IMR-90 (cell line): ENCODE data around the gene TNS3.

Experiments
- BHLHE40 ChIP-seq: fragments of 150-350 bp; IDR thresholded peaks from 2 replicates; pipeline ENCODE4 v1.6.1; 2016; ENCODE audit warnings: mild to moderate bottlenecking, low read depth, low read length
- CEBPB ChIP-seq: IDR thresholded peaks from 2 replicates; pipeline ENCODE4 v1.6.1; 2012; ENCODE audit warnings: low read depth, low read length, improper control_type of control experiment
- CHD1 ChIP-seq: IDR thresholded peaks from 2 replicates; pipeline ENCODE4 v1.6.1; 2012; ENCODE audit warnings: low read depth, low read length, improper control_type of control experiment
- FOS ChIP-seq: fragments of 150-350 bp; IDR thresholded peaks from 2 replicates; pipeline ENCODE4 v1.6.1; 2016; ENCODE audit warnings: low read depth, low read length
- MAFK ChIP-seq: IDR thresholded peaks from 2 replicates; pipeline ENCODE4 v1.6.1; 2012; ENCODE audit warnings: low read depth, low read length, improper control_type of control experiment
- MAZ ChIP-seq: IDR thresholded peaks from 2 replicates; pipeline ENCODE4 v1.6.1; 2012; ENCODE audit warnings: low read depth, mild to moderate bottlenecking, low read length, improper control_type of control experiment, moderate library complexity, borderline replicate concordance
- MXI1 ChIP-seq: IDR thresholded peaks from 2 replicates; pipeline ENCODE4 v1.6.1; 2012; ENCODE audit warnings: low read depth, mild to moderate bottlenecking, low read length, moderate library complexity, borderline replicate concordance
- POLR2A ChIP-seq: IDR thresholded peaks from 2 replicates; pipeline ENCODE4 v1.6.1; 2012; ENCODE audit warnings: mild to moderate bottlenecking, low read depth, low read length
- RAD21 ChIP-seq: IDR thresholded peaks from 2 replicates; pipeline ENCODE4 v1.6.1; 2012; ENCODE audit warnings: low read length, improper control_type of control experiment
- RCOR1 ChIP-seq: IDR thresholded peaks from 2 replicates; pipeline ENCODE4 v1.6.1; 2012; ENCODE audit warnings: mild to moderate bottlenecking, low read length, improper control_type of control experiment; ENCODE audit not compliant: insufficient replicate concordance
- RFX5 ChIP-seq: IDR thresholded peaks from 2 replicates; pipeline ENCODE4 v1.8.0; 2012; ENCODE audit warnings: low read depth, mild to moderate bottlenecking, low read length, moderate library complexity
- SMC3 ChIP-seq: fragments of 150-350 bp; IDR thresholded peaks from 2 replicates; pipeline ENCODE4 v1.6.1; 2016; ENCODE audit warnings: low read depth, mild to moderate bottlenecking, antibody characterized with exemption, low read length, moderate library complexity
- USF2 ChIP-seq: fragments of 150-350 bp; IDR thresholded peaks from 2 replicates; pipeline ENCODE4 v1.6.1; 2017; ENCODE audit warnings: mild to moderate bottlenecking, antibody characterized with exemption, low read length, low read depth
- TF ChIP-seq, protein P1 (sequence below): conservative IDR thresholded peaks from 2 replicates; pipeline ENCODE4 v1.5.1; 2012; ENCODE audit warnings: mild to moderate bottlenecking, low read depth, low read length, improper control_type of control experiment

DNA sequence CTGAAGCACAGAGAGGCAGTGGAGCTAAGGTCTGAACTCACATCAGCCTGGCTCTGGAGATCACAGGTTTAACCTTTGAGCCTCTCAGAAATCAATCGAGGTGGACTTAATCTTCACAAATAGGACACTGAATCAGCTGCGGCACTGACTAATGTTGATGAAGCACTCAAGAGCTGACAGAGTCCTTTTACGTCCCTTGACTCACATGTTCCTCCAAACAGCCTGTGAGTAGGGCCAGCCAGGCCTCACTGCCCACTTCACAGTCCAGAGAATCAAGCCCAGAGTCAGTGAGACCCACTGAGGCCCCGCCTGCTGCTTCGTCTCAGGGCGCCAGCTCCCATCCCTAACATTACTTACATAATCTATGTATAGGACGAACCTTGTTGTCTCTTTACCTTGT lies 63.1 kb downstream of the TNS3 start:
- TF ChIP-seq CEBPB (no peak), FOS (no peak; the same call in 1 of the 2 replicates), POLR2A (no peak), MAZ (no peak), RCOR1 (no peak), USF2 (no peak), RFX5 (no peak), RAD21 (no peak), SMC3 (no peak), CHD1 (no peak), MXI1 (no peak), MAFK (no peak), BHLHE40 (no peak)
- TF ChIP-seq, protein P1, sequence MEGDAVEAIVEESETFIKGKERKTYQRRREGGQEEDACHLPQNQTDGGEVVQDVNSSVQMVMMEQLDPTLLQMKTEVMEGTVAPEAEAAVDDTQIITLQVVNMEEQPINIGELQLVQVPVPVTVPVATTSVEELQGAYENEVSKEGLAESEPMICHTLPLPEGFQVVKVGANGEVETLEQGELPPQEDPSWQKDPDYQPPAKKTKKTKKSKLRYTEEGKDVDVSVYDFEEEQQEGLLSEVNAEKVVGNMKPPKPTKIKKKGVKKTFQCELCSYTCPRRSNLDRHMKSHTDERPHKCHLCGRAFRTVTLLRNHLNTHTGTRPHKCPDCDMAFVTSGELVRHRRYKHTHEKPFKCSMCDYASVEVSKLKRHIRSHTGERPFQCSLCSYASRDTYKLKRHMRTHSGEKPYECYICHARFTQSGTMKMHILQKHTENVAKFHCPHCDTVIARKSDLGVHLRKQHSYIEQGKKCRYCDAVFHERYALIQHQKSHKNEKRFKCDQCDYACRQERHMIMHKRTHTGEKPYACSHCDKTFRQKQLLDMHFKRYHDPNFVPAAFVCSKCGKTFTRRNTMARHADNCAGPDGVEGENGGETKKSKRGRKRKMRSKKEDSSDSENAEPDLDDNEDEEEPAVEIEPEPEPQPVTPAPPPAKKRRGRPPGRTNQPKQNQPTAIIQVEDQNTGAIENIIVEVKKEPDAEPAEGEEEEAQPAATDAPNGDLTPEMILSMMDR: no peak
